GM12872 (cell line): ENCODE results near the gene TRIM14.
A peak's percentile ranks its signal among the peaks of the same experiment; 100 is the strongest.

Experiments
- CTCF ChIP-seq: IDR thresholded peaks from 3 replicates; pipeline ENCODE4 v1.5.1; 2011; ENCODE audit warnings: low read depth, mild to moderate bottlenecking, low read length, moderate library complexity; ENCODE audit not compliant: insufficient read depth

The TRIM14 gene

DNA sequence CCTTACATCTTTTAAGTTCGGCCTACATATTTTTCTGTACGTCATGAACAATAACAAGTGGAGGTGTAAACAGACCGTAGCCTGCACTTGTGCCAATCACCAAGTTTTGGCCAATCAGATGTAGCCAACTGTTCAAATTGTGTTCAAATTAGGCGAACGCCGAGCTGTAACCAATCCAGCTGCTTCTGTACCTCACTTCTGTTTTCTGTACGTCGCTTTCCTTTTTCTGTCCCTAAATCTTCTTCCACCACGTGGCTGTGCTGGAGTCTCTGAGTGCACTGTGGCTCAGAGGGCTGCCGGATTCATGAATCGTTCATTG, 26.4 kb downstream of the TRIM14 start:
- TF ChIP-seq CTCF = no peak

DNA sequence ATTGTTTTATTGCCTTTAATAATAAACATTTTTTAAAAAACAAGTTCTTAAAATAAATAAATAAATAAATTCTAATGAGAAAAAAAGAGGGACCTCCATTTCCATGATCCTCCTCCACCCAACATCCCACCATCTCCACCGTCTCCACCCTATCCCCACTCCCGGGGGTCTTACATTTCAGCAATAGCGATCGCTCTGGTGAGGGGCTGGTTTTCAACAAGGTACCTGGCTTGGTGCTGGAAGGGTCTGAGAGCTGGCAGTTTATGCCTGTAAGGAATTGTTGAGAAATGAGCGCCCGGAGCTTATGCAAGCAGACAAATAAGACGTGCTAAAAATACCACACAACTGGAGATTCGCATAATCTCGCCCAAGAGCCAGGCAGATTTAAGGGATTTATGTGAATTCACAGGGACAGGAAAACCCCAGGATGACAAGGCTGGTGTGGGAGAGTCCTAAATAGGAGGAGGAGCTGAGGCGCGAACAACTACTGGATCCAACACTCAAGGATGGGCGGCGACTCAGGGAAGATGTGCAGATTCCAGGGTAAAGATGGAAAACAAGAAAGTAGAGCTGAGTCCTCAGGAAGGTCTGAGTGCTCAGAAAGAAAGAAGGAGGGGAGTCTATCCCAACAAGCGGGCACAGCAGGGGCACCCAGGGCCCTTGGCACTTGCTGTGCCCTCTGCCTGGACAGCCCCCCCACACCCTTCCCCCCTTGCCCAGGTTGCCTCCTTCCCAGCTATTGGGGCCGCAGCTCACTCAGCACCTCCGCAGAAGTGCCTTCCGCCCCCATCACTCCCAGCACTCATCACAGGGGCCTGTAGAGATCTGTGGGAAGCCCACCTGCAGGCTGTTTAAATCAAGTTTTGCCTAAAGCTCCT, 27.0 kb downstream of the TRIM14 start:
- TF ChIP-seq CTCF = no peak

DNA sequence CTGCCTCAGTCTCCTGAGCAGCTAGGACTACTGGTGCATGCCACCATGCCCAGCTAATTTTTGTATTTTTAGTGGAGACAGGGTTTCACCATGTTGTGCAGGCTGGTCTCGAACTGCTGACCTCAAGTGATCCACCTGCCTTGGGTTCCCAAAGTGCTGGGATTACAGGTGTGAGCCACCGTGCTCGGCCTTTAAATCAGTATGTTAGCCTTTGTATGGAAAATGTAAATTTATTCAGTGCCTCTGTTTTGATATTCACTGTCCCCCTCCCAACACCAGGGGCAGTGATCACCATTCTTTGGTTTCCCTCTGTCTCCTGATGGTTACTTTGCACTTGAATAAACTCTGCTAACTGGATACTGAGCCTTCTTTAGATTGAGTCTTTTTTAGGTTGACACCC, 28.3 kb downstream of the TRIM14 start:
- peak; percentile 18; the same call in 1 of the 3 replicates for TF ChIP-seq CTCF

GRCh38 chr9:98087420-98088354, 31.3 kb downstream of the TRIM14 start:
- no peak for TF ChIP-seq CTCF

- TF ChIP-seq CTCF = no peak
Measured at GRCh38 chr9:98086461-98086860, 32.6 kb downstream of the TRIM14 start.

GRCh38 chr9:98085944-98086343, 33.1 kb downstream of the TRIM14 start:
- no peak for TF ChIP-seq CTCF

GRCh38 chr9:98085058-98085457, 34.0 kb downstream of the TRIM14 start:
- no peak for TF ChIP-seq CTCF
